Muscle layer of colon (tissue), 2 donors: Measurements from ENCODE around the gene GAGE10.
"Not testable (repeated sequence)": the region's sequence is repeated elsewhere in the genome, so short reads cannot be mapped to it uniquely, and the experiment has no call there.

Experiments used
- H3K27ac ChIP-seq: one replicate; pipeline ENCODE4 v1.7.0; 2013; ENCODE audit warnings: low read depth, mild to moderate bottlenecking, low read length, moderate library complexity
- H3K27me3 ChIP-seq, 2 donors: one replicate each; pipeline ENCODE4 v1.7.0; 2013; ENCODE audit warnings: low read length in 2 of 2, mild to moderate bottlenecking in 2 of 2; ENCODE audit not compliant: insufficient read depth in 2 of 2, control insufficient read depth in 1 of 2
- H3K36me3 ChIP-seq: one replicate; pipeline ENCODE4 v1.7.0; 2013; ENCODE audit warnings: mild to moderate bottlenecking, low read length; ENCODE audit not compliant: insufficient read depth
- H3K4me1 ChIP-seq: one replicate; pipeline ENCODE4 v1.7.0; 2013; ENCODE audit warnings: mild to moderate bottlenecking, low read length; ENCODE audit not compliant: insufficient read depth
- H3K4me3 ChIP-seq, 2 donors: one replicate each; pipeline ENCODE4 v1.7.0; 2013; ENCODE audit warnings: low read length in 2 of 2, low read depth in 1 of 2, mild to moderate bottlenecking in 1 of 2, moderate library complexity in 1 of 2
- H3K9ac ChIP-seq: one replicate; pipeline ENCODE4 v1.7.0; 2013; ENCODE audit warnings: low read length
- H3K9me3 ChIP-seq: one replicate; pipeline ENCODE4 v1.7.0; 2013; ENCODE audit warnings: mild to moderate bottlenecking, low read length
- donor health status: abdominal sarcoma.
- donor health status: Adenocarcinoma of cecum.

GAGE10 gene

DNA sequence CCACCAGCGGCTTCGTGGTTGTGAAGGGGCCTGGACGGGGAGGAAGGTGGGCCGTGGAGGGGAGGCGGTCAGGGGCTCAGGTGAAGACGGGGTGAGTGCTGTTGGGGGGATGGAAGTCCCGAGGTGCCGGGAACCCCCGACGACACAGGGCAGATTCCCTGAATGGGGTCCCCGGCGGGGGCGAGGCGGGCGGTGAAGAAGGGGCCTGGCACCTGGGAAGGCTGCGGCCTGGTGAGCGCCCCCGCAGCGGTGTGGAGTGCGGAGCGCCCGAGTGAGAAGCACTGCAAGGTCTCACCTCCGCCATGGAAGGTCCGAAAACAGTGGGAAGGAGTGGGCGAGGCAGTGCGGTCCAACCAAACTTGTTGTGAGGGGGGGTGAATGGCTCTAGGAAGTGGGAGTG, 28.4 kb downstream of the GAGE10 start:
- not testable (repeated sequence) for H3K27me3 ChIP-seq, H3K4me1 ChIP-seq, H3K36me3 ChIP-seq, H3K4me3 ChIP-seq, H3K9me3 ChIP-seq, H3K9ac ChIP-seq, H3K27ac ChIP-seq

DNA sequence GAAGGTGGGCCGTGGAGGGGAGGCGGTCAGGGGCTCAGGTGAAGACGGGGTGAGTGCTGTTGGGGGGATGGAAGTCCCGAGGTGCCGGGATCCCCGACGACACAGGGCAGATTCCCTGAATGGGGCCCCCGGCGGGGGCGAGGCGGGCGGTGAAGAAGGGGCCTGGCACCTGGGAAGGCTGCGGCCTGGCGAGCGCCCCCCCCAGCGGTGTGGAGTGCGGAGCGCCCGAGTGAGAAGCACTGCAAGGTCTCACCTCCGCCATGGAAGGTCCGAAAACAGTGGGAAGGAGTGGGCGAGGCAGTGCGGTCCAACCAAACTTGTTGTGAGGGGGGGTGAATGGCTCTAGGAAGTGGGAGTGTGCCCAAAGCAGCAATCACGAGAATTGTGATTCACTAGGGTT, 38.0 kb downstream of the GAGE10 start:
- H3K36me3 ChIP-seq, H3K27me3 ChIP-seq, H3K4me3 ChIP-seq, H3K4me1 ChIP-seq, H3K27ac ChIP-seq, H3K9me3 ChIP-seq, H3K9ac ChIP-seq: not testable (repeated sequence)

DNA sequence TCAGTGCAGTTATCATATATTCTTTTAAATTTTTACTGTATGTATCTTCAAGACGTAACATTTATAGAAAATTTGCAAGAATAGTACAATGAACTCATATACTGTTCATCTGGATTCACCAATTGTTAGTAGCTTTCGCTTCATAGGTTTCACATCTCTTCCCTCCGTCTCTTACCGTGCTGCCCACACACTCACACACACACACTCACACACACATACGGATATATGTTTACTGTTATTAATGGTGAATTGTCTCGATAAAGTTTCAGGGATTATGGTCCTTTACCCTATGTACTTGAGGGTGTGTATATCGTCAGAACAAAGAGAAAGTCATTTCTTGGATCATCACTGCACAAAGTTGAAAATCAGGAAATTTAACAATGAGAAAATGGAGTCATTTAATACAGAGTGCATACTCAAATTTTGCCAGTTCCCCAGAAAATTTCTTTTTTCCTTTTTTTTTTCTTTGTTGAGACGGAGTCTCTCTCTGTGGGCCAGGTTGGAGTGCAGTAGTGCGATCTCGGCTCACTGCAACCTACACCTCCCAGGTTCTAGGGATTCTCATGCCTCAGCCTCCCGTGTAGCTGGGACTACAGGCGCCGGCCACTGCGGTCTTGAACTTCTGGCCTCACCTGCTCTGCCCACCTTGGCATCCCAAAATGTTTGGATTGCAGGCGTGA, 41.2 kb downstream of the GAGE10 start:
- not testable (repeated sequence) for H3K9ac ChIP-seq, H3K27me3 ChIP-seq, H3K9me3 ChIP-seq, H3K36me3 ChIP-seq, H3K4me1 ChIP-seq, H3K27ac ChIP-seq, H3K4me3 ChIP-seq

DNA sequence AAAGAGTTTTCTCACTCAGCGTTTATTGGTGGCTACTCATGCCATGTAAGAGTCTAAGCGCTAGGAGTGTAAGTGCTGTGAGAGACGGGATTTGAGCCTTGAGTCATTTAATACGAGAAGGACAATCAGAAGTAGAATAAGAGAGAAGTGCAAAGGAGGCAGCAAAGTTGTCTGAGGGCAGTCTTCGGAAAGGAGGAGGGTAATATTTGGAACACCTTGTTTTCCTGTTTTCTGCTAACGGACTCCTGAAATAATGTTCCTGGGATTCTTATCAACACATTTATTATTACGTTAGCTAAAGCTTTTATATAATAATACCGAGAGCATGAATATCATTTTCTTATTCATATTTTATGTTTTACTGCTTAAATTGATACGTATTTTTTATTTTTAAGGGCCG, 42.0 kb downstream of the GAGE10 start:
- not testable (repeated sequence) for H3K4me1 ChIP-seq, H3K27ac ChIP-seq, H3K9me3 ChIP-seq, H3K9ac ChIP-seq, H3K4me3 ChIP-seq, H3K36me3 ChIP-seq, H3K27me3 ChIP-seq

DNA sequence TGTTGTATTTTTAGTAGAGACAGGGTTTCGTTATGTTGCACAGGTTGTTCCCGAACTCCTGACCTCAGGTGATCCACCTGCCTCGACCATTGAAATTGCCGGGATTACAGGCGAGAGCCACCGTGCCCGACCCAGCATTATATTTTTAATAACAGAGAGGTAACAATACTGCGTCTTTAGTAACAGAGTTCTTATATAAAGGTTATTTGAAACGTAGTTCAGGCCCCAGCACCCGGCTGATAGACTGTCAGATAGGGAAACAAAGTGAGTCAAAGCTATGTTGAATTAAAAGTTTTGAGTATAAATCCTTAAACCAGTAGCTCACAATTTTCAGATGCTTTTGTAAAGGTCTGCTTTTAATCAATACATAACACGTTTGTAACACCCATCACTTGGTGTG, 42.7 kb downstream of the GAGE10 start:
- H3K9ac ChIP-seq, H3K4me1 ChIP-seq, H3K36me3 ChIP-seq, H3K4me3 ChIP-seq, H3K27ac ChIP-seq, H3K27me3 ChIP-seq, H3K9me3 ChIP-seq: not testable (repeated sequence)
